Body of pancreas (tissue), 4 donors: ENCODE results near the gene SLC4A5. TPM values are rescaled to one million over a fixed set of nuclear protein-coding genes. Genes with fewer than 3 reads are reported as not detected.

Source experiments
- ATAC-seq: fragments of 150-250 bp; one replicate; pipeline ENCODE4 v1.9.1; 2016
- DNase-seq, 4 donors: peaks; one replicate each; pipeline ENCODE4 v3.0.0-alpha.2; 2019
- H3K27ac ChIP-seq, 4 donors: fragments of 200-600 bp; sonication (generic); 1 replicate in 3 of 4; 2 replicates in 1 of 4; pipeline versions ENCODE4 v1.5.1 to v1.6.1; 2016 to 2019; ENCODE audit warnings: mild to moderate bottlenecking in 1 of 4, mixed read lengths in 1 of 4, moderate library complexity in 1 of 4
- H3K27me3 ChIP-seq, 2 donors: fragments of 200-600 bp; sonication (generic); one replicate each; pipeline ENCODE4 v1.6.0; 2016; ENCODE audit warnings: mild to moderate bottlenecking in 1 of 2
- H3K36me3 ChIP-seq, 2 donors: fragments of 200-600 bp; sonication (generic); replicated peaks in 1 of 2; 2 replicates each; pipeline ENCODE4 v1.5.1; 2016; ENCODE audit warnings: low read depth in 2 of 2; ENCODE audit not compliant: insufficient read depth in 1 of 2
- H3K4me1 ChIP-seq: fragments of 200-600 bp; sonication (generic); one replicate; pipeline ENCODE4 v1.6.0; 2016
- H3K4me3 ChIP-seq, 2 donors: fragments of 200-600 bp; sonication (generic); 1 replicate in 1 of 2; 2 replicates in 1 of 2; pipeline ENCODE4 v1.5.1; 2016 to 2019
- H3K9me3 ChIP-seq, 3 donors: fragments of 200-600 bp; sonication (generic); 1 replicate in 2 of 3; 2 replicates in 1 of 3; pipeline ENCODE4 v1.5.1; 2016
- CTCF ChIP-seq, 7 experiments: fragments of 450-650 bp in 4 of 7; fragments of 200-600 bp in 3 of 7; sonication (generic) in 3 of 7; IDR thresholded peaks; one replicate each; pipeline ENCODE4 v1.5.1; 2016 to 2019; ENCODE audit warnings: antibody characterized with exemption in 7 of 7
- POLR2A ChIP-seq, 3 donors: fragments of 450-650 bp; IDR thresholded peaks; one replicate each; pipeline ENCODE4 v1.6.1; 2016; ENCODE audit warnings: antibody characterized with exemption in 3 of 3, mild to moderate bottlenecking in 2 of 3
- WGBS, 2 donors: methylation state at CpG; one replicate each; pipeline ENCODE4 v1.1.5; 2017; 5-methylcytosine and 5-hydroxymethylcytosine counted together
- intact Hi-C: fragments of 100-400 bp; cut with DNase I; formaldehyde crosslinking; loops from one replicate; pipeline ENCODE4 v1.15.1; 2023
- total RNA-seq, 2 donors: library from RNA; depleted of rRNA; stranded (reverse); fragments of >200 nt; gene quantifications; one replicate each; pipeline ENCODE4 v1.1.0, GENCODE V29; 2016

Gene SLC4A5
- total RNA-seq, 2 donors from 2014 or later, result 2.3 to 8.3 TPM

GRCh38 chr2:74383254-74383653 lies 40.0 kb upstream of the SLC4A5 start:
- intact Hi-C loops, result no loop called here
- Histone ChIP-seq H3K4me3 (no peak overlapping the region), H3K27ac (peak overlapping the region in 3 of 4 donors; percentile 34 to 71 (median 47)), H3K36me3 (no peaks in the 10 kb centered on the region), H3K27me3 (no peaks in the 10 kb centered on the region), H3K4me1 (peaks cover 43% of the 10 kb centered on the region), H3K9me3 (no peaks in the 10 kb centered on the region)
- DNase-seq (peak in 3 of 4 donors; percentile 23 to 55 (median 38)), ATAC-seq (peak; percentile 89)
- TF ChIP-seq POLR2A (IDR thresholded peaks at IDR 0.05) (no peak), CTCF (IDR thresholded peaks at IDR 0.05) (no peak)
- WGBS, 2 donors, result 3 to 9% methylated on average over 1 of the region's 1 CpG

GRCh38 chr2:74381751-74382150 lies 38.5 kb upstream of the SLC4A5 start:
- Histone ChIP-seq H3K9me3 (no peaks in the 10 kb centered on the region), H3K27me3 (no peaks in the 10 kb centered on the region), H3K4me3 (no peak overlapping the region), H3K36me3 (peaks cover 3 to 5% of the 10 kb centered on the region in 2 donors), H3K4me1 (peaks cover 43% of the 10 kb centered on the region), H3K27ac (no peak overlapping the region)
- no peak for TF ChIP-seq CTCF (IDR thresholded peaks at IDR 0.05)
- no peak for TF ChIP-seq POLR2A (IDR thresholded peaks at IDR 0.05)
- ATAC-seq (no peak), DNase-seq (no peak)
- intact Hi-C loops, result no loop called here
- 92 to 94% methylated on average over 3 of the region's 3 CpGs for WGBS, 2 donors

GRCh38 chr2:74379851-74380789 lies 36.9 kb upstream of the SLC4A5 start, which contains the start of gene DCTN1:
DCTN1 (minus strand) TSS chr2:74380311; CDS start chr2:74380037, 274 bp downstream.
- peaks cover 43% of the 10 kb centered on the region for H3K4me1 ChIP-seq
- intact Hi-C loops, result no loop called here

GRCh38 chr2:74378007-74378406 lies 34.8 kb upstream of the SLC4A5 start:
- ATAC-seq (no peak), DNase-seq (no peak)
- no peaks in the 10 kb centered on the region for H3K27me3 ChIP-seq
- WGBS, 2 donors, result 87 to 92% methylated on average over 10 of the region's 10 CpGs
- intact Hi-C loops, result no loop called here
- peaks cover 3 to 5% of the 10 kb centered on the region in 2 donors for H3K36me3 ChIP-seq
- peaks cover 30% of the 10 kb centered on the region for H3K4me1 ChIP-seq
- no peak overlapping the region for H3K27ac ChIP-seq
- H3K4me3 ChIP-seq, result no peak overlapping the region
- H3K9me3 ChIP-seq, result no peaks in the 10 kb centered on the region
- no peak for TF ChIP-seq CTCF (IDR thresholded peaks at IDR 0.05)
- TF ChIP-seq POLR2A (IDR thresholded peaks at IDR 0.05), result no peak

More at GRCh38 chr2:74379851-74380789, 36.9 kb upstream of the SLC4A5 start, which contains the start of gene DCTN1:
- ATAC-seq (peak; percentile 36), DNase-seq (peak; percentile 25 to 68 (median 37))
- Histone ChIP-seq H3K36me3 (peaks cover 3 to 5% of the 10 kb centered on the region in 2 donors), H3K4me3 (no peak within 1 kb of the TSS), H3K27me3 (no peaks in the 10 kb centered on the region), H3K27ac (no peak within 1 kb of the TSS), H3K9me3 (no peaks in the 10 kb centered on the region)
- WGBS, 2 donors, result 23 to 37% methylated on average over 6 to 14 of the region's 14 CpGs
- TF ChIP-seq POLR2A (IDR thresholded peaks at IDR 0.05) (no peak), CTCF (IDR thresholded peaks at IDR 0.05) (no peak)
